Superior temporal gyrus (tissue), 1 donor: Measurements from ENCODE around the gene MBNL3.
"Not testable (repeated sequence)": the region's sequence is repeated elsewhere in the genome, so short reads cannot be mapped to it uniquely, and the experiment has no call there.

Experiments
- DNase-seq: peaks from one replicate; pipeline ENCODE4 v3.0.0-alpha.2; 2016; ENCODE audit errors: extremely low spot score

Gene MBNL3

DNA sequence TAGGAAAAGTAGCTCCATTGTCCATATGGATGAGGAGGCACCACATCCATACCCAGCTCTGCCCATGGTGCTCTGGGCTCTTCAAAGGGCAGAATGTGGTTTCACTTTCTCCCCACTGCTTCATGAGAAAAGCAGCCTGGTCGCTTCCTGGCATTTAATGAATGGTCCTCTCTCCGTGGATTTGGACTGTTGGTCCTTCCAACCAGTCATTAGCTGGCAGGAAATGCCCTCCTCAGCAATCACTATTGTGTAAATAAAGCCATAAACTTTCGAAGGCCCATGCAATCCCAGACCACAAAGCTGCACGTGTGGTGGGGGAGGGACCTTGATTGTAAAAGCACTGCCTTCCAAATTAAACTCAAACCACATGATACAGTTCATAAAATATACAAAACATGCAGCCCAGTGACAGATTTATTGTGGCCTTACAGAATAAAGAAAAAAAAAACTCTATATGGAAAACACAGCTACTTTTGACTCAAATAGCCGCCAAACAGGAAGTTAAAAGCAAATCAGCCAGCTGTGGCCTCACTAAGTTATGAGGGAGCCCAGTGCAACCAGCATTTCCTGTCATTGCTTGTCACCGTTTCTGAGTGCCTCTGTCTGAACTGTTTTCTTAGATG is 8.1 kb downstream of the MBNL3 start:
- DNase-seq = peak; percentile 40

GRCh38 chrX:132474544-132475248 is 14.1 kb downstream of the MBNL3 start:
- DNase-seq = no peak

- DNase-seq = no peak
These were observed 16.4 kb downstream of the MBNL3 start for GRCh38 chrX:132472397-132472796.

DNA sequence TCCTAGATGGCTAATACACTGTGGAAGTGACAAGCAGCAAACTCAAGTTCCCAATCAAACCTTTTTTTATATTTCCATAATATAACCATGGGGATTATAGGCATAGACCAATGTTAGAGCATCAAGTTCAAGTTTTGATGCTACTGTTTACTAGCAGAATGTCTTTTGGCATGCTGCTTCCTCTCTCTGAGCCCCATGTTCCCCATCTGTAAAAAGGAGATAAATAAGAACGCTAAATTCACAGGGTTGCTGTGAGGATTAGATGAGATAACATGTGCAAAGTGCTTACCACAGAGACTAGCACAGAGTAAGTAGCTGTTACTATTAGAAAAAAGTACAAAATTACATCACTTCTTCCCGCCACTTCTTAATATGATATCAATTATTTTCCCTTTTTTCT is 18.0 kb downstream of the MBNL3 start:
- DNase-seq = no peak

DNA sequence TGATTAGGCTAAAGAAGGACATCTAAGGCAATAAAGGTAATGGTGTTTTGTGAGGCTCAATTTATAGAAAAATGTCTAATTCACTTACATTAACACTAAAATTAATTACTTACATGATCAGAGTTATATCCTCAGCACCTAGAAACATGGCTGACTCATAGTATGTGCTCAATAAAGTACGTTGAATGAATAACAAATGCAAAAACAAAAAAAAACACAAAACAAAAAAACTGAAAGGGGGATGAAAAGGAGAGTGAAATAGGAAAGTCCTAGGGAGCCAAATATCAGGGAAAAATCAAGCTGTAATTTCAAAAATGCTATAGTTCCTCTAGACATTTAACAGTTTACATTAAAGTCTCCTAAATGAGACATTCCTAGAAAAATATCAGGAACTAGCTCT is 18.7 kb downstream of the MBNL3 start:
- DNase-seq = no peak

- no peak for DNase-seq
These were observed 20.4 kb downstream of the MBNL3 start for GRCh38 chrX:132468454-132468853.

GRCh38 chrX:132467989-132468388 is 20.8 kb downstream of the MBNL3 start:
- DNase-seq = no peak

GRCh38 chrX:132467026-132467425 is 21.8 kb downstream of the MBNL3 start:
- no peak for DNase-seq

GRCh38 chrX:132463411-132463810 is 25.4 kb downstream of the MBNL3 start:
- no peak for DNase-seq

GRCh38 chrX:132461886-132462285 is 27.0 kb downstream of the MBNL3 start:
- peak; percentile 65 for DNase-seq

DNA sequence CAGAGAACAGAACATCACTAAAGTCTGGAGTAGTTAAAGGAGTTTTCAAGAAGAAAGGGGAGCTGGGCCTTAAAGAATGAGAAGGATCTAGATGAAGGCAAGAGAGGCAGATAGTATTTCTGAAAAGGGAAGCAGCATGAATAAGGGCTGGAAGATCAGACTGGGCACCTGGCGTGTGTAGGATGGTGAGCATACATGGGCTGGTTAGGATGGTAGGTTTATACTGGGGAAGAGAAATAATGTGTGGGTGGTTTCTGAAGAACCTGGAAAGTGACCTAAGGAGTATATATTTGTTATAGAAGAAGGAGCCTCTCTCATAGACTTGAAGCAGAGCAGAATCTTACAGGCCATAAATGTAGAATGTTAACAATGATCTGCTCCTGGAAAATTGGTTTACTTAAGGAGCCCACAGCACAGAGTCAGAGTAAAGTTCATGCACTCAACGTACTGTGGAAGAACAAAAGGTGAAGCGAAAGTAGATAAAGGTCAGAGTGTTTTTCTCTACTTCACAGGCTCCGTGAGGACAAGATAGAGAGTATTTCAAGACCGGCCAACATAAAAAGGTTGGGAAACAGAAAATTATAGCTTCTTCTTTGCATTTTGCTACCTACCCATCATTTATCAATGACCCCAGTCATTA is 35.8 kb downstream of the MBNL3 start:
- DNase-seq = no peak

DNA sequence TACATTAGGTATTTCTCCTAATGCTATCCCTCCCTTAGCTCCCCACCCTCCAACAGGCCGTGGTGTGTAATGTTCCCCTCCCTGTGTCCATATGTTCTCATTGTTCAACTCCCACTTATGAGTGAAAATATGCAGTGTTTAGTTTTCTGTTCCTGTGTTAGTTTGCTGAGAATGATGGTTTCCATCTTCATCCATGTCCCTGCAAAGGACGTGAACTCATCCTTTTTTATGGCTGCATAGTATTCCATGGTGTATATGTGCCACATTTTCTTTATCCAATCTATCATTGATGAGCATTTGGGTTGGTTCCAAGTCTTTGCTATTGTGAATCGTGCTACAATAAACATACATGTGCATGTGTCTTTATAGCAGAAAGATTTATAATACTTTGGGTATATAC is 42.9 kb downstream of the MBNL3 start:
- not testable (repeated sequence) for DNase-seq

- DNase-seq = no peak
These were observed 43.9 kb downstream of the MBNL3 start for GRCh38 chrX:132444936-132445335.

- DNase-seq = no peak
These were observed 45.4 kb downstream of the MBNL3 start for GRCh38 chrX:132443196-132444135.

GRCh38 chrX:132442691-132443090 is 46.1 kb downstream of the MBNL3 start:
- no peak for DNase-seq

GRCh38 chrX:132435222-132435621 is 53.6 kb downstream of the MBNL3 start:
- no peak for DNase-seq

GRCh38 chrX:132433551-132433950 is 55.3 kb downstream of the MBNL3 start:
- no peak for DNase-seq

DNA sequence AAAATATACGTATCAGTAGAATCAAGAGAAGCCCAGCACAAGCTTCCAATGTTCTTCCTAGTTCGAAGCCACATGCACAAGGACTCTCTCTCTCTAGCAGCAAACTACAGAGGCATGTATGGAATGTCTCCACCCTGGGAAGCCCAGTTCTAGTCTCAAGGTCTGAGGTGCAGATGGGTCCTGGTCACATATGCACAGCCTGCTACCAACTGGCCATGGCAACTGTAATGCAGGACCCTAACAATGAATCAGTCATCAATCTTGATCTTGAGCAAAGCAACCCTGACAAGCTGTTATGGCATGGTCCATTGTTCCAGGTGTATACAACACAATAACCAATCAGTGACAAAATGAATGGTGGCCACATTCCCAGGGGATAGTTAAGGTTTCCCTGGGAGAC is 55.8 kb downstream of the MBNL3 start:
- DNase-seq = no peak

GRCh38 chrX:132428896-132429295 is 59.9 kb downstream of the MBNL3 start:
- no peak for DNase-seq

DNA sequence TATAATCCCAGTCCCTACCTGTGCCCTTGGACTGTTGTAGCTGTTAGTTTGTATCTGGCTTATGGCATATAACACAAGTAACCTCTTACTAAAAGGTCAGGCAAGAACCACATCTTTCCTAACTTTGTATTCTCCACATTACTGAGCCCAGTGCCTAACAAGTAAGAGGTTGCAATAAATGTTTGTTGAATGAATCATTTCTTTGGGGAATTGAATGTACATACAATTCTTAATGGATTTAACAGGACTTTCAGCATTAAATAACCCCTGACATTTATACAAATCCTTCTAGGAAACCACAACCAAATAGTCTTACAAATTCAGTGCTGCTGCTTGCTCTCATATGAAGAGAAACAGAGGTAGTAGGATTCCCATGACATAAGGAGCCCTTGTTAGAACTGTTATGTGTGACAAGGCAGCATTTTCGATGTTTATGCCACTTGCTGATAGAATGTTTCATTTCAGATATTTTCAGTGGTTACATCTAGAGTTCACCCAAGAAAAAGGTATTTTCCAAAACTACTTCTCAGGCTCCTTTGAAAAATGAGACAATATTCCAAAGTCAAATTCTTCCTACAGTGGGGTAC is 62.0 kb downstream of the MBNL3 start:
- DNase-seq = no peak

GRCh38 chrX:132425744-132426318 is 63.0 kb downstream of the MBNL3 start:
- no peak for DNase-seq
